Measurements from ENCODE around the gene KLC1.
"Not testable (repeated sequence)": the region's sequence is repeated elsewhere in the genome, so short reads cannot be mapped to it uniquely, and the experiment has no call there.

Gene KLC1

GRCh38 chr14:103626146-103626850, 2.7 kb upstream of the KLC1 start:
- DNase-seq, result no peak

- DNase-seq, result no peak
Observed at GRCh38 chr14:103627073-103628025, 1.7 kb upstream of the KLC1 start.

GRCh38 chr14:103628221-103628683, 759 bp upstream of the KLC1 start:
- peak; percentile 10 for DNase-seq

GRCh38 chr14:103629503-103630121, 601 bp downstream of the KLC1 start:
- peak; percentile 44 for DNase-seq

- DNase-seq, result no peak
Observed at GRCh38 chr14:103630364-103631108, 1.5 kb downstream of the KLC1 start.

- no peak for DNase-seq
Observed at GRCh38 chr14:103633391-103633790, 4.4 kb downstream of the KLC1 start.

GRCh38 chr14:103634156-103634555, 5.1 kb downstream of the KLC1 start:
- DNase-seq, result no peak

GRCh38 chr14:103638594-103638993, 9.6 kb downstream of the KLC1 start:
- no peak for DNase-seq

- no peak for DNase-seq
Observed at GRCh38 chr14:103641161-103641560, 12.2 kb downstream of the KLC1 start.

GRCh38 chr14:103646189-103646588, 17.2 kb downstream of the KLC1 start:
- no peak for DNase-seq

- no peak for DNase-seq
Observed at GRCh38 chr14:103649001-103649400, 20.0 kb downstream of the KLC1 start.

GRCh38 chr14:103650213-103650612, 21.2 kb downstream of the KLC1 start:
- DNase-seq, result no peak

GRCh38 chr14:103651585-103651984, 22.6 kb downstream of the KLC1 start:
- no peak for DNase-seq

- DNase-seq, result no peak
Observed at GRCh38 chr14:103652806-103653205, 23.8 kb downstream of the KLC1 start.

- DNase-seq, result not testable (repeated sequence)
Observed at GRCh38 chr14:103653336-103653735, 24.3 kb downstream of the KLC1 start.

GRCh38 chr14:103653805-103654204, 24.8 kb downstream of the KLC1 start:
- DNase-seq, result no peak

- no peak for DNase-seq
Observed at GRCh38 chr14:103654619-103655018, 25.6 kb downstream of the KLC1 start.

GRCh38 chr14:103656031-103656755, 27.2 kb downstream of the KLC1 start:
- no peak for DNase-seq

GRCh38 chr14:103656756-103657133, 27.7 kb downstream of the KLC1 start:
- no peak for DNase-seq

GRCh38 chr14:103657471-103657870, 28.5 kb downstream of the KLC1 start:
- DNase-seq, result no peak

- DNase-seq, result no peak
Observed at GRCh38 chr14:103659631-103660030, 30.6 kb downstream of the KLC1 start.

- DNase-seq, result no peak
Observed at GRCh38 chr14:103662029-103662428, 33.0 kb downstream of the KLC1 start.
